Measurements from ENCODE around the gene ATP7B.
"Not testable (repeated sequence)": the region's sequence is repeated elsewhere in the genome, so short reads cannot be mapped to it uniquely, and the experiment has no call there.

ATP7B gene

GRCh38 chr13:51919531-51919930 is 91.7 kb downstream of the ATP7B start:
- DNase-seq: peak; percentile 99

- no peak for DNase-seq
These were observed 94.3 kb downstream of the ATP7B start for GRCh38 chr13:51916962-51917361.

- no peak for DNase-seq
These were observed 95.0 kb downstream of the ATP7B start for GRCh38 chr13:51916051-51916818.

GRCh38 chr13:51914137-51914493 is 97.1 kb downstream of the ATP7B start:
- DNase-seq: no peak

GRCh38 chr13:51913421-51914136 is 97.7 kb downstream of the ATP7B start:
- peak; percentile 72 for DNase-seq

- DNase-seq: peak; percentile 33
These were observed 98.6 kb downstream of the ATP7B start for GRCh38 chr13:51912511-51913225.

GRCh38 chr13:51912091-51912490 is 99.2 kb downstream of the ATP7B start:
- peak; percentile 94 for DNase-seq

- DNase-seq: no peak
These were observed 100.7 kb downstream of the ATP7B start for GRCh38 chr13:51910508-51910907.

GRCh38 chr13:51909265-51909664 is 102.0 kb downstream of the ATP7B start:
- not testable (repeated sequence) for DNase-seq

GRCh38 chr13:51907040-51907732 is 104.1 kb downstream of the ATP7B start:
- no peak for DNase-seq

GRCh38 chr13:51906581-51906980 is 104.7 kb downstream of the ATP7B start:
- DNase-seq: no peak

GRCh38 chr13:51905787-51906186 is 105.5 kb downstream of the ATP7B start:
- DNase-seq: no peak

- no peak for DNase-seq
These were observed 108.5 kb downstream of the ATP7B start for GRCh38 chr13:51902776-51903175.

GRCh38 chr13:51900471-51900870 is 110.8 kb downstream of the ATP7B start:
- DNase-seq: no peak

GRCh38 chr13:51895906-51896888 is 115.1 kb downstream of the ATP7B start:
- DNase-seq: peak; percentile 82

GRCh38 chr13:51894239-51894638 is 117.0 kb downstream of the ATP7B start:
- DNase-seq: peak; percentile 30

GRCh38 chr13:51892657-51893056 is 118.6 kb downstream of the ATP7B start:
- DNase-seq: no peak

GRCh38 chr13:51887468-51887867 is 123.8 kb downstream of the ATP7B start:
- DNase-seq: no peak

GRCh38 chr13:51885651-51886050 is 125.6 kb downstream of the ATP7B start:
- no peak for DNase-seq

- DNase-seq: no peak
These were observed 128.0 kb downstream of the ATP7B start for GRCh38 chr13:51883226-51883600.

Measured in DMS53 (cell line).